OCI-LY1 (cell line): ENCODE results near the gene NDUFAF3.

Experiments
- H2AFZ ChIP-seq: fragments of 200-600 bp; sonication (generic), shearing (Covaris generic); 2 replicates; pipeline ENCODE4 v1.6.0; 2014; ENCODE audit warnings: antibody characterized with exemption, mild to moderate bottlenecking, low read length
- H3F3A ChIP-seq: fragments of 200-600 bp; sonication (generic), shearing (Covaris generic); 2 replicates; pipeline ENCODE4 v1.6.0; 2014; ENCODE audit warnings: mild to moderate bottlenecking, antibody characterized with exemption, low read length, moderate library complexity; ENCODE audit not compliant: insufficient read depth
- H3K27ac ChIP-seq: fragments of 200-600 bp; sonication (generic); 2 replicates; pipeline ENCODE4 v1.5.1; 2014; ENCODE audit warnings: low read length, mixed run types, mild to moderate bottlenecking, low read depth; ENCODE audit not compliant: poor library complexity, severe bottlenecking
- H3K27me3 ChIP-seq: fragments of 200-600 bp; sonication (generic); 2 replicates; pipeline ENCODE4 v1.6.0; 2014; ENCODE audit warnings: antibody characterized with exemption, mild to moderate bottlenecking, low read length, moderate library complexity; ENCODE audit not compliant: insufficient read depth
- H3K36me3 ChIP-seq: fragments of 200-600 bp; sonication (generic); 2 replicates; pipeline ENCODE4 v1.6.1; 2014; ENCODE audit warnings: mild to moderate bottlenecking, antibody characterized with exemption, low read length, moderate library complexity, mixed read lengths; ENCODE audit not compliant: insufficient read depth
- H3K4me1 ChIP-seq: fragments of 200-600 bp; sonication (generic); 2 replicates; pipeline ENCODE4 v1.5.1; 2014; ENCODE audit warnings: mild to moderate bottlenecking, low read length, moderate library complexity; ENCODE audit not compliant: insufficient read depth, severe bottlenecking
- H3K4me2 ChIP-seq: fragments of 200-600 bp; sonication (generic), shearing (Covaris generic); 2 replicates; pipeline ENCODE4 v1.6.1; 2014; ENCODE audit warnings: low read length
- H3K4me3 ChIP-seq: fragments of 200-600 bp; sonication (generic); 2 replicates; pipeline ENCODE4 v1.5.1; 2014; ENCODE audit warnings: low read length, low read depth, mild to moderate bottlenecking, mixed read lengths; ENCODE audit not compliant: poor library complexity, severe bottlenecking
- H3K79me2 ChIP-seq: fragments of 200-600 bp; shearing (Covaris generic); 2 replicates; pipeline ENCODE4 v1.6.1; 2016; ENCODE audit warnings: mixed run types, low read length, mixed read lengths; ENCODE audit not compliant: insufficient read depth
- H3K9ac ChIP-seq: fragments of 200-600 bp; sonication (generic), shearing (Covaris generic); 2 replicates; pipeline ENCODE4 v1.6.1; 2014; ENCODE audit warnings: mild to moderate bottlenecking, low read length, mixed read lengths
- H3K9me2 ChIP-seq: fragments of 200-600 bp; sonication (generic), shearing (Covaris generic); 2 replicates; pipeline ENCODE4 v1.6.1; 2014; ENCODE audit warnings: low read depth, mild to moderate bottlenecking, low read length, mixed read lengths
- H3K9me3 ChIP-seq: fragments of 200-600 bp; shearing (Covaris generic); 2 replicates; pipeline ENCODE4 v1.6.1; 2014; ENCODE audit warnings: low read length, mixed read lengths
- H4K20me1 ChIP-seq: fragments of 200-600 bp; sonication (generic), shearing (Covaris generic); 2 replicates; pipeline ENCODE4 v1.6.0; 2016; ENCODE audit warnings: mild to moderate bottlenecking, low read length; ENCODE audit not compliant: insufficient read depth
- EZH2 ChIP-seq: fragments of 200-600 bp; sonication (generic), shearing (Covaris generic); IDR thresholded peaks from 2 replicates; pipeline ENCODE4 v1.8.0; 2017; ENCODE audit warnings: borderline replicate concordance, mixed run types, mild to moderate bottlenecking, antibody characterized with exemption, low read length, moderate library complexity, mixed read lengths
- TF ChIP-seq, protein P1 (sequence below): fragments of 200-600 bp; sonication (generic), shearing (Covaris generic); IDR thresholded peaks from 2 replicates; pipeline ENCODE4 v1.5.1; 2017; ENCODE audit warnings: mild to moderate bottlenecking, antibody characterized with exemption, low read length, moderate library complexity, mixed read lengths

NDUFAF3 gene

DNA sequence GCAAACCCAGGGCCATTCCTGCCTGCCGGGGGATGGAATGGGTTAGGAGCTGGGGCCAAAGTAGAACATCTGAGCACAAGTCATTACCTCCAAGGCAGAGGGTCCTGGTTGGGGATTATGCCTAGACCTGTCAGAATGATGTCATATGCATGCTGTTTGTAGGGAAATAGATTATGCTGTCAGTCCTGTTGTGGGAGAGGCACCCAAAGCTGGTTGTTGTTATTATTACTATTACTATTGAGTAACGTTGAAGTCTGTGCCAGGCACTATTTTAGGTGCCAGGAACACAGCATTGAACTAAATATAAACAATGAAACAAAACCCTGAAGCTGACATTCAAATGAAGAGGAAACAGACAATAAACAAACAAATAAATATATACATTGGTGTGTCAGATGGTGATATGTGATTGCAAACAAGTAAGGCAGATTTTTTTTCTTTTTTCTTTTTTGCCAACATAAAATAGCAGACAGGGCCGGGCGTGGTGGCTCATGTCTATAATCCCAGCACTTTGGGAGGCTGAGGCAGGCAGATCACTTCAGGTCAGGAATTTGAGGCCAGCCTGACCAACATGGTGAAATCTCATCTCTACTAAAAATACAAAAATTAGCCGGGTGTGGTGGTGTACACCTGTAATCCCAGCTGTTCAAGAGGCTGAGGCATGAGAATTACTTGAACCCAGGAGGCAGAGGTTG is 29.9 kb upstream of the NDUFAF3 start:
- no peak for TF ChIP-seq EZH2
- TF ChIP-seq, protein P1, sequence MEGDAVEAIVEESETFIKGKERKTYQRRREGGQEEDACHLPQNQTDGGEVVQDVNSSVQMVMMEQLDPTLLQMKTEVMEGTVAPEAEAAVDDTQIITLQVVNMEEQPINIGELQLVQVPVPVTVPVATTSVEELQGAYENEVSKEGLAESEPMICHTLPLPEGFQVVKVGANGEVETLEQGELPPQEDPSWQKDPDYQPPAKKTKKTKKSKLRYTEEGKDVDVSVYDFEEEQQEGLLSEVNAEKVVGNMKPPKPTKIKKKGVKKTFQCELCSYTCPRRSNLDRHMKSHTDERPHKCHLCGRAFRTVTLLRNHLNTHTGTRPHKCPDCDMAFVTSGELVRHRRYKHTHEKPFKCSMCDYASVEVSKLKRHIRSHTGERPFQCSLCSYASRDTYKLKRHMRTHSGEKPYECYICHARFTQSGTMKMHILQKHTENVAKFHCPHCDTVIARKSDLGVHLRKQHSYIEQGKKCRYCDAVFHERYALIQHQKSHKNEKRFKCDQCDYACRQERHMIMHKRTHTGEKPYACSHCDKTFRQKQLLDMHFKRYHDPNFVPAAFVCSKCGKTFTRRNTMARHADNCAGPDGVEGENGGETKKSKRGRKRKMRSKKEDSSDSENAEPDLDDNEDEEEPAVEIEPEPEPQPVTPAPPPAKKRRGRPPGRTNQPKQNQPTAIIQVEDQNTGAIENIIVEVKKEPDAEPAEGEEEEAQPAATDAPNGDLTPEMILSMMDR: no peak
- Histone ChIP-seq H3K27ac (peak overlapping the region; percentile 73), H3K4me1 (peaks cover 24% of the 10 kb centered on the region), H3K9ac (peak overlapping the region; percentile 82; the same call in 1 of the 2 replicates), H3K9me3 (no peaks in the 10 kb centered on the region), H2AFZ (no peak overlapping the region), H3K4me3 (peak overlapping the region; percentile 76), H4K20me1 (no peaks in the 10 kb centered on the region), H3K4me2 (peak overlapping the region; percentile 94), H3K27me3 (no peaks in the 10 kb centered on the region), H3F3A (no peaks in the 10 kb centered on the region), H3K36me3 (peaks cover 16% of the 10 kb centered on the region; the same call in 1 of the 2 replicates), H3K9me2 (no peaks in the 10 kb centered on the region), H3K79me2 (0 out of 2 replicates have a peak, but pooled peaks cover 3% of the 10 kb centered on the region)

- peaks cover 19% of the 10 kb centered on the region; the same call in 1 of the 2 replicates for H3K36me3 ChIP-seq
- no peak overlapping the region for H3K4me3 ChIP-seq
- H4K20me1 ChIP-seq: no peaks in the 10 kb centered on the region
- peaks cover 23% of the 10 kb centered on the region for H3K4me1 ChIP-seq
- no peaks in the 10 kb centered on the region for H3K27me3 ChIP-seq
- no peaks in the 10 kb centered on the region for H3K9me2 ChIP-seq
- H2AFZ ChIP-seq: no peak overlapping the region
- H3F3A ChIP-seq: no peaks in the 10 kb centered on the region
- H3K4me2 ChIP-seq: no peak overlapping the region
- no peak for TF ChIP-seq EZH2
- TF ChIP-seq, protein P1: no peak
- no peak overlapping the region for H3K9ac ChIP-seq
- 0 out of 2 replicates have a peak, but pooled peaks cover 3% of the 10 kb centered on the region for H3K79me2 ChIP-seq
- H3K27ac ChIP-seq: no peak overlapping the region
- no peaks in the 10 kb centered on the region for H3K9me3 ChIP-seq
Measured at GRCh38 chr3:48993834-48994233, 28.1 kb upstream of the NDUFAF3 start.

DNA sequence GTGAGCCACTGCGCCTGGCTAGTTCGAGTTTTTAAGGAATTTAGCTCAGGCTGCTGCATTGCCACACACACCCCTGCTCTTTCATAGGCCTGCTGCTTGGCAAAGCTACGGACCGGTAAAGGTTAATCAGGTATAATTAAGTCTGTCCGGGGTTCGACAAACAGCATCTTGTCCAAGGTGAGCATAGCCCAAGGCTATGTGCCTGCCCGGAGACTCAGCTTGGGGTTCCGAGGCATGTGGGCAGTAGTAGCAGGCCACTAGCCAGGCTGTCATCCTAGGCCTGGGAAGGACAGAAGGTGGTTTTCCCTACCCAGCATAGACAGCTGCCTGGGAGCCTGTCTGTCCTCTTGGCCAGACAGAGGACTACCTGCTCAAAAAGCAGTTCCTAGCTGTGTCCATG is 25.3 kb upstream of the NDUFAF3 start:
- TF ChIP-seq, protein P1: no peak
- no peak for TF ChIP-seq EZH2
- Histone ChIP-seq H3K4me3 (no peak overlapping the region), H3K4me2 (no peak overlapping the region), H3K27ac (no peak overlapping the region), H2AFZ (no peak overlapping the region), H3K9me3 (no peaks in the 10 kb centered on the region), H3F3A (no peaks in the 10 kb centered on the region), H3K27me3 (no peaks in the 10 kb centered on the region), H3K36me3 (peaks cover 19% of the 10 kb centered on the region; the same call in 1 of the 2 replicates), H3K9ac (no peak overlapping the region), H3K9me2 (no peaks in the 10 kb centered on the region), H3K79me2 (no peaks in the 10 kb centered on the region), H3K4me1 (peaks cover 5% of the 10 kb centered on the region), H4K20me1 (no peaks in the 10 kb centered on the region)
